ENCODE measurements around the gene PRMT1.

GRCh38 chr19:49666120-49666444 is 11.0 kb upstream of the PRMT1 start:
- no peak for TF ChIP-seq CTCF (IDR thresholded peaks at IDR 0.05)
- TF ChIP-seq POLR2A (IDR thresholded peaks at IDR 0.05), result no peak

Measured in right lobe of liver (tissue), 4 donors.